GM12892 (cell line): ENCODE results near the gene TMEM154. TPM values are rescaled to one million over a fixed set of nuclear protein-coding genes. Genes with fewer than 3 reads are reported as not detected.

Source experiments
- DNase-seq: peaks from one replicate; pipeline ENCODE4 v3.0.0; 2011; ENCODE audit not compliant: insufficient read length
- FAIRE-seq: peaks from 2 replicates; lab custom pipeline; 2011; peaks lifted over from hg19 to GRCh38; lab: Jason Lieb, UNC
- POLR2A ChIP-seq: IDR thresholded peaks from 2 replicates; pipeline ENCODE4 v1.6.1; 2011; ENCODE audit warnings: low read depth, low read length, control low read depth
- POLR2AphosphoS5 ChIP-seq: IDR thresholded peaks from 2 replicates; pipeline ENCODE4 v1.6.1; 2011; ENCODE audit warnings: low read depth, low read length, control low read depth
- TAF1 ChIP-seq: IDR thresholded peaks from 2 replicates; pipeline ENCODE4 v1.6.1; 2011; ENCODE audit warnings: low read depth, mild to moderate bottlenecking, control low read depth, low read length, borderline replicate concordance
- polyA plus RNA-seq: library from polyadenylated mRNA; unstranded; fragments of >200 nt; gene quantifications from one replicate; pipeline ENCODE4 v1.2.1, GENCODE V29; 2012; ENCODE audit warnings: missing spikeins, inconsistent platforms; ENCODE audit not compliant: missing spikeins

TMEM154 gene, protein sequence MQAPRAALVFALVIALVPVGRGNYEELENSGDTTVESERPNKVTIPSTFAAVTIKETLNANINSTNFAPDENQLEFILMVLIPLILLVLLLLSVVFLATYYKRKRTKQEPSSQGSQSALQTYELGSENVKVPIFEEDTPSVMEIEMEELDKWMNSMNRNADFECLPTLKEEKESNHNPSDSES
- 22.3 TPM for polyA plus RNA-seq

DNA sequence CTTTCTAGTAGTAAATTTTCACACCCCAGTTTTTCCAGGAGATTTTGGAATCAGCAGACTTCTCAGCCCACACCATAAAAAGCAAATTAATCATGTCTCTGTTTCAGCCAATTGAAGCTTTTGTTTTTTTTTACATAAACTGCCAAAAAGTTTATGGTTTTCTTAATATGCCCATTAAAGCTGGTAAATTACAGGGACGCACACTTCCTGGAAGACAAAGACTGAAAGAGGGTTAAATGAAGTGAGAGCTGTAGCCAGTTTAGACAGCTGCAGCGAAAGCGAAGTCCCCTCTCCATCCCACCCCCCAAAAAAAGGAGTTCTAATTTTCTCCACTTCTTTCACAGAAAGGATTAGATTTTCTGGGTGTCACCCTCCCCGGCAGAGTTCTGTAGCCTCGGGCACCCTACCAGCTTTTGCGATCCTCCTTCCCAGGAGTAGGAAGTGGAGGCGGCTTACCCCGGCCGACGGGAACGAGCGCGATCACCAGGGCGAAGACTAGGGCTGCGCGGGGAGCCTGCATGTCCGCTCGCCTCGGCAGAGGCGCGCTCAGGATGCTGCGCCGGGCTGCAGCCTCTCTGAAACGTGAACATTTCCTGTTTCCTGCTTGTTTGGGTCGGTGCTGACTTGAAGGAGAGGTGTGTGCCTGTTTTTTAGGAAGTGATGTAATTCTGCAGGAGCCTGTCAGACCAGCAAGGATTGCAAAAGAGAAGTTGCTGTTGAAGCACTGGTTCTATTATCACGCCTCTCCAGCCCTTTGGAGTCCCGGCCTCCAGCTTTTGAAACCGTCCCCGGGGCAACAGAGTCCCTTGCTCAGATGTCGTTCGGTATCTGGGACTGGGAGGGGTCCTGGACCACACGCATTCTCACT, at the start of gene TMEM154:
TMEM154 (minus strand) TSS at position 584 of the 868 bp plus-strand sequence; CDS start at position 520, 64 bp downstream.
- TF ChIP-seq POLR2AphosphoS5 (peak; percentile 94), TAF1 (peak; percentile 70; the same call in 1 of the 2 replicates), POLR2A (peak; percentile 96)
- peak; percentile 97 for FAIRE-seq
- peak; percentile 42 for DNase-seq

DNA sequence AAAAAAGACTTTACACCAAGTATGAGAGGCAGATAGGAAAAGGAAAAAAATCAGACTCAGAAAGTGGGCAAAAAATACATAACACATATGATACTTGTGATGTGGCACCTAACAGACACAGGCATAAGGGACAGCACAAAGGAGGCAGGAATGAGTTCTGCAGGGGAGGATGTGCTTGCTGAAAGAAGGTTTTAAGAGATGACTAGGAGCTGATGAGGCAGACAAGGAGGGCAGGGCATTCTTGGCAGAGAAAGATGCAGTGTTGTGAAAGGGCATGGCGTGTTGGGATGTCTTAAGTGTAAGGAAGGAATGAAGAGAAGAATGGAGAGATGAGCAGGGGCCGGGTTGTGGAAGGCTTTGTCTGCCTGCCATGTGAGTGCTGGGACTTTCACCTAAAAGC, 49.7 kb upstream of the TMEM154 start:
- TF ChIP-seq POLR2A (no peak), TAF1 (no peak), POLR2AphosphoS5 (no peak)
- DNase-seq (no peak), FAIRE-seq (peak; percentile 57)

DNA sequence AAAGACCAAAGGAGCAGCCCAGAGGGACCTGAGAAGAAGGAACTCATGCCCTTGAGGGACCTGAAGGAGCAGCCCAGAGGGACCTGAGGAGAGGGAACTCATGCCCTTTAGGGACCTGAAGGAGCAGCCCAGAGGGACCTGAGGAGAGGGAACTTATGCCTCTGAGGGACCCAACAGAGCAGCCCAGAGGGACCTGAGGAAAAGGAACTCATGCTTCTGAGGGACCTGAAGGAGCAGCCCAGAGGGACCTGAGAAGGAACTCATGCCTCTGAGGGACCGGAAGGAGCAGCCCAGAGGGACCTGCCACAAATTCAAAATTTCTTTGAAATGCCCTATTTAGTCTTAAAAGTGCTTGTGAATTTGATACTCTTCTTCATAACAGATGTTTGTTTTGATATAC, 48.5 kb upstream of the TMEM154 start:
- DNase-seq, result no peak
- FAIRE-seq, result no peak
- TF ChIP-seq POLR2AphosphoS5 (no peak), TAF1 (no peak)

DNA sequence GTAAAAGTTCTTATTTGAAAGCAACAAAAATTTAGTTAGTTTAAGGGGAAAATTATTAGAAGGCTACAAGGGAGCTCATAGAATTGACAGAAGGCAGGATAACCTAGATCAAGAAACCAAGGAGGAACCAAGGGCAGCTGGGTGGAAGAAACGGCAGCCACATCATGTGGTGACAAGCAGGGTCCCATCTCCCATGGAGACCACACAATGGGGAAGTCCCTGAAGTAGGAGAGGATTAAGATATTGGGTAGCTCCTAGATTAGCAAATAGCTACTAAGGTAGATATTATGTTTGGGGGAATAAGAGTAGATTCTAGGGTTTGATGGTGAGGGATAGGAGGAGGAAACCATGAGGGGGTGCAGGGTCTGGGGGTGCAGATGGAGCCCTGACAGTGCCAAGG, 48.0 kb upstream of the TMEM154 start:
- TF ChIP-seq POLR2A (no peak), TAF1 (no peak), POLR2AphosphoS5 (no peak)
- DNase-seq (no peak), FAIRE-seq (no peak)

DNA sequence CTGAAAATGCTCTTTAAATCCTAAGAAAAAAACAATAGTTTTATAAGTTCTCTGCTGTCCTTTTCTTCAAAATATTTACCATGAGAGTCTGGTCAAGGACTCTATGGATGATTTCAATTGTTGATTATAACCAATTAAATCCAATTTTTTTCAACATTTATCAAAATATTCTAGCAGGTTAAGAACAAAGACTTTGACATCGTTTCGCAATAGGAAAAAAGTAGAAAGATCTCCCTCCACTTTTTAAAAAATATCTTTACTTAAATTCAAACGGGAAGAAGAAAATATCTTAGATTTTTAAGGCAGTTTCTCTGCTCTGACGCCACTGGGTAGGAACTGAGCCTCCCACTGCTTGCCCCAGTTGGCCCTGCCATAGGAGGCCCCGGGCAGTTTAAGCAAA, 44.7 kb upstream of the TMEM154 start:
- TF ChIP-seq POLR2A (no peak), TAF1 (no peak), POLR2AphosphoS5 (no peak)
- FAIRE-seq (no peak), DNase-seq (no peak)

DNA sequence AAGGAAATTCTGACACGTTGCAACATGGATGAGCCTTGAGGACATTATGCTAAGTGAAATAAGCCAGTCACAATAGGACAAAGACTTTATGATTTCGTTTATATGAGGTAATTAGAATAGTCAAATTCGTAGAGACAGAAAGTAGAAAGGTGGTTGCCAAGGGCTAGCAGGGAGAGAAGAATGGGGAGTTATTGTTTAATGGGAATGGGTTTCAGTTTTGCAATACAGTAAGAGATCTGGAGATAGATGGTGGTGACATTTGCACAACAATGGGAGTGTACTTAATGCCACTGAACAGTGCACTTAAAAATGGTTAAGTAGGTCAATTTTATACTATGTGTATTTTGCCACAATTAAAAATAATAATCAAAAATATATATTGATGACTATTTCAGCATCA, 43.4 kb upstream of the TMEM154 start:
- TF ChIP-seq TAF1 (no peak), POLR2A (no peak), POLR2AphosphoS5 (no peak)
- no peak for FAIRE-seq
- DNase-seq, result no peak

DNA sequence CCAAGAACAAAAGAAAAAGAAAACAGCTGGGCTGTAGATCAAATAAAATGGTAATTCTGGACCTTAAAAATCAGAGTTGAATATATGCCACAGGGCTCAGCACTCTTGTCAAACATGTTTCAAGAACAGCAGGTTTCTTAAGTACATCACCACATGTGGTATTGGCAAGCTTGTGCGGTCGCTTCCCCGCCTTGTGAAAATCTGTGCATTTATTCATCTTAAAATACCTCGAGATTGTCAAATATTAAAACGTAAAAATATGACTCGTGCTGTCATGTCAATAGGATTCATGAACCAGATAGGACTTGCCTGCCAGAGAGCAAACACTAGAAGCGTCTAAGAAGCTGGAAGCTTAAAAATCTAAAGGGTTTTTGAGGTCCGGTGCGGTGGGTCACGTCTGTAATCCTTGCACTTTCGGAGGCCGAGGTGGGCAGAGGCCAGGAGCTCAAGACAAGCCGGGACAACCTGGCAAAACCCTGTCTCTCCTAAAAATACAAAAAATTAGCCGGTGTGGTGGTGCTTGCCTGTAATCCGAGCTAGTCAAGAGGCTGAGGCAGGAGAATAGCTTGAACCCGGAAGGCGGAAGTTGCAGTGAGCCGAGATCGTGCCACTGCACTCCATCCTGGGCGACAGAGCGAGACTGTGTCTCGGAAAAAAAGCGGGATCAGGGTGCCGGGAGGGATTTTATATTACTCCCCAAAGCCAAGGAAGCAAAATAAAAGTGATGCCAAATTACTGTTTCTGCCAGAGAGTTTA, 40.2 kb upstream of the TMEM154 start:
- FAIRE-seq, result no peak
- DNase-seq, result no peak
- TF ChIP-seq POLR2A, result no peak
- TF ChIP-seq TAF1, result no peak
- TF ChIP-seq POLR2AphosphoS5, result no peak

DNA sequence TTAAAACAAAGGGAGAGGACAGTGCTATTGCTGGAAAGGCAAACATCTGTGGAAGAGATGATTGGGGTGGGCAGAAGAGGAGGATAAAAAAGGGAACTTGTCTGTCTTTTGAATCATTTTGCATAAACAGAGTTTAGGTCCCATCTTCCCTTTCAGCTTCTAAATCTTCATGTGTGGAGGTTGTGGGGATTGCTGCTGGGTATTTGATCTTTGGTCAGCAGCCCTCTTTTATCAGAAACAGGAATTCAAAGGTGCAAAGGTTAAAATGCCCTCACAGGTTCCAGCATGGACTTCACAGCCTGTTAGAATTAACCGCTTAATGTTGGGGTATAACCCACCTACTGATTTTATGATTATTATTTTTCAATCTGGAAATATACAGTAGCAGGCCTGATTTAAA, 39.5 kb upstream of the TMEM154 start:
- no peak for FAIRE-seq
- TF ChIP-seq POLR2A, result no peak
- TF ChIP-seq POLR2AphosphoS5, result no peak
- no peak for TF ChIP-seq TAF1
- DNase-seq, result no peak

DNA sequence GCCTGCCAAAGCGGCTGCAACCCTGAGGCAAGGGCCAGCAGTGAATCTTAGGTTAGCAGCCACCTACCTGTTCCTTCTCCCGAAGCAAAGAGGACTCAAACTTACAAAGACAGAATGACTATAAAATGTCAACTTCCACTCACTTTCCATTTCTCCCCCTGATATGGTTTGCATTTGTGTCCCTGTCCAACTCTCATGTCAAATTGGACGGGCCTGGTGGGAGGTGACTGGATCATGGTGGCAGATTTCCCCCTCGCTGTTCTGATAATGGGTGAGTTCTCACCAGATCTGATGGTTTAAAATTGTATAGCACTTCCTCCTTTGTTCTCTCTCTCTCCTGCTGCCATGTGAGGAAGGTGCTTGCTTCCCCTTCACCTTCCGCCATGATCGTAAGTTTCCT, 35.3 kb upstream of the TMEM154 start:
- no peak for TF ChIP-seq TAF1
- no peak for TF ChIP-seq POLR2AphosphoS5
- TF ChIP-seq POLR2A, result no peak
- no peak for FAIRE-seq
- DNase-seq, result no peak

DNA sequence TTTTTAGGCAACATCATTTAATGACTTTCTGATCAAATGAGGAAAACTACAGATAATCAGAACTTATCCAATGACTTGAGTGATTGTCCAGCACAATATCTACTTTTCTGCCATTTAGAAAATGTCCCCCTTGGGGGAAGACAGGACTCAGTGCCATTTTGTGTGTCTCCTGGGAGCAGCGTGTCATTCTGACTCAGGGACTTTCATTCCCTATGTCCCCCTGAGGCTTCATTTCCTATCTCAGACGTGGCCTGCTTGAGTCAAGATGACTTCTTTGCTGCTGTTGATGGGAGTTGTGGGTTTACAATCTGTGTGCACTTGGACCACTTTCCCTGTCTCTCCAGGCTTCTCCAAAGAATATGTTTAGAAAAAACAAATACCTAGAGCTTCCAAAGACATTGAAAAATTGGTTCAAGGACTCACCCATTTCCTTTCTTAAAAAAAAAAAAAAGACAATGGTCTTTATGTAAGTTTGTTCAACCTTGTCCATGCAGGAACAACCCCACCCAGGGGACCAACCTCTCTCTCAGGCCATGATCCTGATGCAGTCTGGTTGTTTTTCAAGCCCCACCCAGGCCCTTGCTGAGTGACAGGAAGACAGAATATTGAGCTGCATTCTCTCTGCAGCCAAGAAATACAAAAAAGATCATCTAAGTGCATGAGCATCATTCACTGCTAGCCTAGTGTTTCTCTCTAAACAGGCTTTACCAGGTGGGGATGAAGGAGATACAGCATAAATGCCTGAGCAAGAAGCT, 34.3 kb upstream of the TMEM154 start:
- TF ChIP-seq POLR2A (no peak), TAF1 (no peak), POLR2AphosphoS5 (no peak)
- DNase-seq (no peak), FAIRE-seq (no peak)

DNA sequence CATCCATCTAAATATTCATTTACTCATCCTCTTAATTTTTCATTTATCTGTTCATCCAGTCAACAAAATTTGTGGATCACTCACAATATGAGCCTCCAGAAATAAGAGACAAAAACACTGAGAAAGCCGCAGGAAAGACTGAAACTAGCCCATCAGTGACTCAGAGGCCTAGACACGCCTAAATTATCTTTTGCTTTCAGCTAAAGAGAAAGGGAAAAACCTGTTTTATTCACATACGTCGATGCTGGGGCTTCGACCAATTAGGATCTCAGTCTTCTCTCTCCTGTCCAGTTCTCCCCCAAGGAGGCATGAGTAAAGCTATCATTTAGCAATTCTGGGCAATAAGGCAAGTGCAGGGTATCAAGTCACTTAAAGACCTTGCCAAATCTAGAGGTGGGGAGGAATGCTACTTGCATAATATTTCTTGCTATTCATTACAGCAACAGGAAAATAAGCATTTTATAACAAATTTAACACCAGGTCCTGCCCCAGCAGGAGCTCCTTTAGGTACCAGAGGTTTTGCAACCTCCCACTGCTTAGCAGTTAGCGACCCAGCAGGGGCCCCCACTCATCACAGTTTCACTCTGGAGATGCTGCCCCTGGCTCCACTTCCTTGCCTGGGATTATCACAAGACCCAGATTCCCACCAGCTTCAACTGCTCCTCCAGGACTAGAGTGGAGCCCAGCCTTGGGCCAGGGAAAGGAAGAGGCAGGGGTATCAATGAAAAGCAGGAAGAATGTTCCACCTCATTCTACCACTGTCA, 30.1 kb upstream of the TMEM154 start:
- DNase-seq, result no peak
- TF ChIP-seq POLR2AphosphoS5 (no peak), POLR2A (no peak), TAF1 (no peak)
- peak; percentile 73 for FAIRE-seq
